ENCODE data around the gene BLOC1S6.
A peak's percentile ranks its signal among the peaks of the same experiment; 100 is the strongest.
"Not testable (repeated sequence)": the region's sequence is repeated elsewhere in the genome, so short reads cannot be mapped to it uniquely, and the experiment has no call there.

The BLOC1S6 gene

GRCh38 chr15:45637552-45638033 lies 50.4 kb downstream of the BLOC1S6 start:
- DNase-seq (ENCODE audit: low read depth in 2 of 2, low spot score in 1 of 2): peak; percentile 10 to 15

GRCh38 chr15:45640616-45641015 lies 53.4 kb downstream of the BLOC1S6 start:
- no peak for DNase-seq (ENCODE audit: low read depth in 2 of 2, low spot score in 1 of 2)

GRCh38 chr15:45641374-45641781 lies 54.2 kb downstream of the BLOC1S6 start:
- DNase-seq (ENCODE audit: low read depth in 2 of 2, low spot score in 1 of 2): no peak

- no peak for DNase-seq (ENCODE audit: low read depth in 2 of 2, low spot score in 1 of 2)
Observed at GRCh38 chr15:45641999-45642932, 55.1 kb downstream of the BLOC1S6 start.

- DNase-seq (ENCODE audit: low read depth in 2 of 2, low spot score in 1 of 2): no peak
Observed at GRCh38 chr15:45644437-45644836, 57.3 kb downstream of the BLOC1S6 start.

- DNase-seq (ENCODE audit: low read depth in 2 of 2, low spot score in 1 of 2): no peak
Observed at GRCh38 chr15:45645026-45645980, 58.1 kb downstream of the BLOC1S6 start.

- DNase-seq (ENCODE audit: low read depth in 2 of 2, low spot score in 1 of 2): no peak
Observed at GRCh38 chr15:45646220-45646619, 59.0 kb downstream of the BLOC1S6 start.

- DNase-seq (ENCODE audit: low read depth in 2 of 2, low spot score in 1 of 2): no peak
Observed at GRCh38 chr15:45647828-45648227, 60.6 kb downstream of the BLOC1S6 start.

- no peak for DNase-seq (ENCODE audit: low read depth in 2 of 2, low spot score in 1 of 2)
Observed at GRCh38 chr15:45648521-45649200, 61.5 kb downstream of the BLOC1S6 start.

- not testable (repeated sequence) for DNase-seq (ENCODE audit: low read depth in 2 of 2, low spot score in 1 of 2)
Observed at GRCh38 chr15:45650007-45650406, 62.8 kb downstream of the BLOC1S6 start.

- DNase-seq (ENCODE audit: low read depth in 2 of 2, low spot score in 1 of 2): no peak
Observed at GRCh38 chr15:45650889-45651525, 63.8 kb downstream of the BLOC1S6 start.

GRCh38 chr15:45653702-45654424 lies 66.7 kb downstream of the BLOC1S6 start:
- DNase-seq (ENCODE audit: low read depth in 2 of 2, low spot score in 1 of 2): no peak

- no peak for DNase-seq (ENCODE audit: low read depth in 2 of 2, low spot score in 1 of 2)
Observed at GRCh38 chr15:45654749-45655148, 67.6 kb downstream of the BLOC1S6 start.

GRCh38 chr15:45657254-45657653 lies 70.1 kb downstream of the BLOC1S6 start:
- no peak for DNase-seq (ENCODE audit: low read depth in 2 of 2, low spot score in 1 of 2)

GRCh38 chr15:45657764-45658545 lies 70.8 kb downstream of the BLOC1S6 start:
- DNase-seq (ENCODE audit: low read depth in 2 of 2, low spot score in 1 of 2): no peak

All from stimulated activated CD8-positive, alpha-beta memory T cell treated with anti-CD3 and anti-CD28 coated beads, Interleukin-4, amount 100 ng/mL, for 4 hours (primary cell).